GM12878 (cell line): ENCODE measurements around the gene LYRM4. TPM values are rescaled to one million over a fixed set of nuclear protein-coding genes. Genes with fewer than 3 reads are reported as not detected.

ENCODE experiments used
- ATAC-seq: fragments of 200-7000 bp; cut with Tn5 transposase; 3 replicates; pipeline ENCODE4 v1.9.1; 2020; ENCODE audit warnings: mild to moderate bottlenecking, moderate library complexity
- BruUV-seq: library from RNA; stranded (reverse); fragments of 400-500 nt; replicated peaks from 2 replicates; lab custom pipeline; 2021; lab: Mats Ljungman, UMichigan
- CTCF ChIA-PET: fragments of 300-600 bp; sonication (Branson Sonifier 250); formaldehyde crosslinking; extraction: SDS; loops from one replicate; lab custom pipeline; 2021; ENCODE audit warnings: inconsistent platforms; lab: Yijun Ruan, JAX
- POLR2A ChIA-PET: fragments of 350-600 bp; formaldehyde crosslinking; extraction: SDS; loops from one replicate; lab custom pipeline; 2021; ENCODE audit warnings: inconsistent platforms; lab: Charles Lee
- RAD21 ChIA-PET: fragments of 300-600 bp; sonication (Branson Sonifier 250); formaldehyde crosslinking; loops from one replicate; lab custom pipeline; 2023; ENCODE audit warnings: antibody characterized with exemption; ENCODE audit not compliant: unreplicated experiment; lab: Charles Lee
- SMC1A ChIA-PET: fragments of 300-600 bp; sonication (Branson Sonifier 250); formaldehyde crosslinking; loops from one replicate; lab custom pipeline; 2023; ENCODE audit not compliant: unreplicated experiment, uncharacterized antibody; lab: Charles Lee
- DNase-seq: peaks from one replicate; pipeline ENCODE4 v3.0.0-alpha.2; 2011; ENCODE audit warnings: low read depth, low spot score
- FAIRE-seq: peaks from 3 replicates; lab custom pipeline; 2011; peaks lifted over from hg19 to GRCh38; lab: Jason Lieb, UNC
- H2AFZ ChIP-seq: 2 replicates; pipeline ENCODE4 v1.6.0; 2011; ENCODE audit warnings: low read depth, low read length, control low read depth; ENCODE audit not compliant: control insufficient read depth
- H3K27ac ChIP-seq: 2 replicates; pipeline ENCODE4 v1.5.1; 2011; ENCODE audit warnings: control low read depth; ENCODE audit not compliant: control insufficient read depth, insufficient read depth
- H3K27me3 ChIP-seq, 2 experiments: replicated peaks in 1 of 2; 2 replicates each; pipeline versions ENCODE4 v1.6.0 to v1.6.1; 2011; ENCODE audit warnings: low read length in 1 of 2; ENCODE audit not compliant: control insufficient read depth in 2 of 2, insufficient read depth in 2 of 2
- H3K36me3 ChIP-seq, 2 experiments: 2 replicates each; pipeline ENCODE4 v1.5.1; 2011; ENCODE audit warnings: low read length in 1 of 2; ENCODE audit not compliant: control insufficient read depth in 2 of 2, insufficient read depth in 2 of 2
- H3K4me1 ChIP-seq: 2 replicates; pipeline ENCODE4 v1.6.1; 2011; ENCODE audit warnings: mild to moderate bottlenecking, low read length, moderate library complexity, mixed read lengths; ENCODE audit not compliant: control insufficient read depth, insufficient read depth
- H3K4me2 ChIP-seq: 2 replicates; pipeline ENCODE4 v1.6.0; 2011; ENCODE audit warnings: control low read depth; ENCODE audit not compliant: control insufficient read depth, insufficient read depth
- H3K4me3 ChIP-seq: fragments of 200-600 bp; sonication (generic); 2 replicates; pipeline ENCODE4 v1.5.1; 2016
- H3K79me2 ChIP-seq: 2 replicates; pipeline ENCODE4 v1.6.0; 2011; ENCODE audit warnings: low read length; ENCODE audit not compliant: control insufficient read depth, insufficient read depth
- H3K9ac ChIP-seq: 2 replicates; pipeline ENCODE4 v1.8.0; 2011; ENCODE audit warnings: low read length, control low read depth, mixed read lengths; ENCODE audit not compliant: control insufficient read depth, insufficient read depth
- H3K9me3 ChIP-seq: replicated peaks from 3 replicates; pipeline ENCODE4 v1.5.1; 2011; ENCODE audit warnings: mild to moderate bottlenecking, low read length; ENCODE audit not compliant: control insufficient read depth, insufficient read depth
- H4K20me1 ChIP-seq: 2 replicates; pipeline ENCODE4 v1.6.0; 2011; ENCODE audit not compliant: control insufficient read depth, insufficient read depth
- BCL3 ChIP-seq: IDR thresholded peaks from 2 replicates; pipeline ENCODE4 v1.6.1; 2011; ENCODE audit warnings: borderline replicate concordance, low read depth, mild to moderate bottlenecking, moderate library complexity, low read length; ENCODE audit not compliant: insufficient read depth, poor library complexity, severe bottlenecking
- ETV6 ChIP-seq, 2 experiments: fragments of 450-650 bp in 1 of 2; IDR thresholded peaks in 1 of 2; conservative IDR thresholded peaks in 1 of 2; 2 replicates each; pipeline ENCODE4 v1.6.1; 2014; ENCODE audit warnings: antibody characterized with exemption in 1 of 2, borderline replicate concordance in 1 of 2, low read depth in 1 of 2, mild to moderate bottlenecking in 1 of 2, moderate library complexity in 1 of 2
- IKZF1 ChIP-seq: fragments of 450-650 bp; conservative IDR thresholded peaks from 2 replicates; pipeline ENCODE4 v1.6.1; 2017; ENCODE audit warnings: antibody characterized with exemption, mild to moderate bottlenecking
- IKZF2 ChIP-seq, 2 experiments: fragments of 450-650 bp; IDR thresholded peaks; 2 replicates each; pipeline ENCODE4 v1.6.1; 2017; ENCODE audit warnings: mild to moderate bottlenecking in 2 of 2, moderate library complexity in 2 of 2
- KDM1A ChIP-seq: fragments of 200-600 bp; sonication (generic); IDR thresholded peaks from 2 replicates; pipeline ENCODE4 v1.6.1; 2016; ENCODE audit warnings: borderline replicate concordance
- MXI1 ChIP-seq: fragments of 150-350 bp; IDR thresholded peaks from 2 replicates; pipeline ENCODE4 v1.6.1; 2011; ENCODE audit warnings: low read depth, mild to moderate bottlenecking, inconsistent platforms, low read length, improper control_type of control experiment
- POLR2AphosphoS5 ChIP-seq: IDR thresholded peaks from 2 replicates; pipeline ENCODE4 v1.6.1; 2011; ENCODE audit warnings: mild to moderate bottlenecking, low read length, inconsistent platforms
- SIX5 ChIP-seq: IDR thresholded peaks from 2 replicates; pipeline ENCODE4 v1.6.1; 2011; ENCODE audit warnings: mild to moderate bottlenecking, low read depth, low read length, moderate library complexity; ENCODE audit not compliant: severe bottlenecking
- SMC3 ChIP-seq: IDR thresholded peaks from 2 replicates; pipeline ENCODE4 v1.6.1; 2011; ENCODE audit warnings: low read length, improper control_type of control experiment, borderline replicate concordance
- WGBS: methylation state at CpG from one replicate; pipeline ENCODE4 v1.1.6; 2016; ENCODE audit warnings: low lambda C conversion rate; ENCODE audit not compliant: insufficient replicate concordance, insufficient coverage; ENCODE audit errors: missing lambda C conversion rate; 5-methylcytosine and 5-hydroxymethylcytosine counted together
- in situ Hi-C: fragments of 300-500 bp; cut with MboI; formaldehyde crosslinking; loops from 9 replicates; pipeline ENCODE4 v1.14.3; 2018; ENCODE audit warnings: mixed read lengths
- intact Hi-C: fragments of 100-400 bp; cut with micrococcal nuclease; formaldehyde crosslinking; loops from one replicate; pipeline ENCODE4 v1.14.2; 2022; ENCODE audit not compliant: unreplicated experiment
- polyA plus RNA-seq, 11 experiments: library from polyadenylated mRNA; depleted of rRNA in 4 of 11; unstranded in 6 of 11; stranded (reverse) in 5 of 11; fragments of >200 nt; fragmentation: Nextera tagmentation in 4 of 11; fragmentation: Illumina TruSeq in 1 of 11; extraction: Ambion mirVana in 4 of 11; extraction: Trizol in 1 of 11; gene quantifications; 1 replicate in 1 of 11; 2 replicates in 10 of 11; pipeline versions ENCODE4 v1.2.1 to v1.2.3, GENCODE V29; 2011 to 2016; ENCODE audit warnings: inconsistent platforms in 2 of 11, missing spikeins in 2 of 11, low read depth in 1 of 11
- total RNA-seq, 4 experiments: library from RNA; depleted of rRNA in 3 of 4; stranded (reverse); fragments of >200 nt in 3 of 4; fragmentation: Illumina TruSeq in 1 of 4; extraction: Trizol in 1 of 4; gene quantifications; 2 replicates each; pipeline versions ENCODE4 v1.2.1 to v1.2.3, GENCODE V29; 2013 to 2021

Gene LYRM4
- total and polyA plus RNA-seq, 10 of the 15 experiments (the other 5 are each of a cell fraction or from before 2014, with no cell fraction given): 32.7 to 66.8 (median 44.0) TPM

DNA sequence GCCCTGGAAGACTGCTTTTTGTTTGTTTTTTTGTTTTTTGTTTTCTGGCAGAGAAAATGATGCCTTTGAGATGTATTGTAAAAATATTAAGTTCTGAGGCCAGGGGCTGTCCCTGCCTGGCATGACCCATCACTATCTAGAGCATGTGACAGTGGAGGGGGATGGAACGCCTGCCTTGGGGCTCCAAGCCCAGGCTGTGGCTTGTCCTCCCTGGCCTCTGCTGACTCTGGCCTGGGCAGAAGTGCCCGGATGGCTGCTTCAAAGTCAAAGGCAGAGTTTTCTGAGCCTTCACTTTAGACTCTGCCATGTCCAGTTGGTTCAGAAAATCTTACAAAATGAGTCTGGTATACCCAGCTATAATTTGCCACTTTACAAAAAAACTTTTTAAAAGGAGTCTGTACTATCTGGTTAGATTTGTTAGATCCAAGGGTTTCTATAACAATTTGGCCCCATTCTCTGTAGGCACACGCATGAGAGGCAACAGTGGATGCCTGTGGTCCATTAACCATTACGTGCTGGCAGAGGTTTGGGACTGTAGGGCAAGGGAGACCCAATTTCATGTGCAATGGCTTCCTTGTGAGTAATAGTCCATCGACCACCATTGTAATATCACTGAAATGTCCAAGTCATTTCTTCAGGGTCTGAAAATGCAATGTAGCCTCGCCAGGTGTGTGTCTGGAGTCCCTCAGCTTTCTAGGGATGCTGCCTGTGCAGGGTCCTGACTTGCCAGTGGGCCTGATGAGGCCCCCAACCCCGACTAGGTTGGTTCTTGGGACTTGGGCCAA lies 167.3 kb downstream of the LYRM4 start:
- in situ Hi-C loops (no loop called here), intact Hi-C loops (no loop called here)
- Histone ChIP-seq H3K9me3 (no peaks in the 10 kb centered on the region), H2AFZ (no peak overlapping the region), H3K4me1 (peaks cover 42% of the 10 kb centered on the region), H3K27me3 (peaks cover 0 to 2% of the 10 kb centered on the region in 2 experiments; a peak in 2 of 4 replicates), H3K4me2 (no peak overlapping the region), H3K9ac (no peak overlapping the region), H3K27ac (no peak overlapping the region), H3K4me3 (no peak overlapping the region), H3K79me2 (no peaks in the 10 kb centered on the region), H3K36me3 (no peaks in the 10 kb centered on the region), H4K20me1 (no peaks in the 10 kb centered on the region)
- TF ChIP-seq POLR2AphosphoS5 (no peak), IKZF1 (no peak), ETV6 (conservative IDR thresholded peaks at IDR 0.05 in 1 of 2, IDR thresholded peaks at IDR 0.05 in 1 of 2; ENCODE audit: borderline replicate concordance in 1 of 2, low read depth in 1 of 2) (no peak), SMC3 (no peak), KDM1A (no peak), BCL3 (no peak), IKZF2 (IDR thresholded peaks at IDR 0.05) (no peak), SIX5 (no peak), MXI1 (no peak)
- ChIA-PET RAD21 (no interaction called here), POLR2A (no interaction called here), CTCF (no interaction called here), SMC1A (no interaction called here)
- no peak for FAIRE-seq
- WGBS: 77% methylated on average over 7 of the region's 7 CpGs
- ATAC-seq: no peak
- no TSS peak for BruUV-seq
- no peak for DNase-seq
